ENCODE data around the gene CACNA1F.

- TF ChIP-seq, protein P1, sequence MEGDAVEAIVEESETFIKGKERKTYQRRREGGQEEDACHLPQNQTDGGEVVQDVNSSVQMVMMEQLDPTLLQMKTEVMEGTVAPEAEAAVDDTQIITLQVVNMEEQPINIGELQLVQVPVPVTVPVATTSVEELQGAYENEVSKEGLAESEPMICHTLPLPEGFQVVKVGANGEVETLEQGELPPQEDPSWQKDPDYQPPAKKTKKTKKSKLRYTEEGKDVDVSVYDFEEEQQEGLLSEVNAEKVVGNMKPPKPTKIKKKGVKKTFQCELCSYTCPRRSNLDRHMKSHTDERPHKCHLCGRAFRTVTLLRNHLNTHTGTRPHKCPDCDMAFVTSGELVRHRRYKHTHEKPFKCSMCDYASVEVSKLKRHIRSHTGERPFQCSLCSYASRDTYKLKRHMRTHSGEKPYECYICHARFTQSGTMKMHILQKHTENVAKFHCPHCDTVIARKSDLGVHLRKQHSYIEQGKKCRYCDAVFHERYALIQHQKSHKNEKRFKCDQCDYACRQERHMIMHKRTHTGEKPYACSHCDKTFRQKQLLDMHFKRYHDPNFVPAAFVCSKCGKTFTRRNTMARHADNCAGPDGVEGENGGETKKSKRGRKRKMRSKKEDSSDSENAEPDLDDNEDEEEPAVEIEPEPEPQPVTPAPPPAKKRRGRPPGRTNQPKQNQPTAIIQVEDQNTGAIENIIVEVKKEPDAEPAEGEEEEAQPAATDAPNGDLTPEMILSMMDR (IDR thresholded peaks at IDR 0.05) = no peak
- no peak for TF ChIP-seq POLR2AphosphoS5 (IDR thresholded peaks at IDR 0.05)
- TF ChIP-seq EP300 (IDR thresholded peaks at IDR 0.05) = no peak
- TF ChIP-seq POLR2A (IDR thresholded peaks at IDR 0.05; ENCODE audit: low read depth) = no peak
Measured at GRCh38 chrX:49211074-49211473, 22.1 kb downstream of the CACNA1F start.
